Thoracic aorta (tissue), 2 donors: Measurements from ENCODE around the gene ETV3L. TPM values are rescaled to one million over a fixed set of nuclear protein-coding genes. Genes with fewer than 3 reads are reported as not detected.

Experiments used
- ATAC-seq: fragments of 150-250 bp; one replicate; pipeline ENCODE4 v1.8.0; 2017; ENCODE audit warnings: low read depth; ENCODE audit not compliant: insufficient number of reproducible peaks, low FRiP score
- DNase-seq: peaks from one replicate; pipeline ENCODE4 v3.0.0-alpha.2; 2020; ENCODE audit warnings: low spot score
- H3K27ac ChIP-seq, 2 donors: fragments of 200-600 bp; sonication (generic); 1 replicate in 1 of 2; 2 replicates in 1 of 2; pipeline ENCODE4 v1.5.1; 2016; ENCODE audit warnings: mild to moderate bottlenecking in 2 of 2, moderate library complexity in 2 of 2
- H3K27me3 ChIP-seq: fragments of 200-600 bp; sonication (generic); replicated peaks from 2 replicates; pipeline ENCODE4 v1.6.0; 2016; ENCODE audit warnings: mild to moderate bottlenecking; ENCODE audit not compliant: insufficient read depth
- H3K36me3 ChIP-seq: fragments of 200-600 bp; sonication (generic); one replicate; pipeline ENCODE4 v1.5.1; 2016
- H3K4me1 ChIP-seq, 2 donors: fragments of 200-600 bp; sonication (generic); 1 replicate in 1 of 2; 2 replicates in 1 of 2; pipeline versions ENCODE4 v1.5.1 to v1.6.0; 2016; ENCODE audit warnings: low read depth in 2 of 2, mild to moderate bottlenecking in 1 of 2; ENCODE audit not compliant: control insufficient read depth in 1 of 2
- H3K4me3 ChIP-seq: fragments of 200-600 bp; sonication (generic); 2 replicates; pipeline ENCODE4 v1.5.1; 2016; ENCODE audit warnings: mild to moderate bottlenecking
- H3K9me3 ChIP-seq: fragments of 200-600 bp; sonication (generic); 2 replicates; pipeline ENCODE4 v1.5.1; 2016
- total RNA-seq, 2 donors: library from RNA; depleted of rRNA; stranded (reverse); fragments of >200 nt; gene quantifications; one replicate each; pipeline versions ENCODE4 v1.1.0 to v1.2.3, GENCODE V29; 2016
- TF ChIP-seq, protein P1 (sequence below): fragments of 200-600 bp; sonication (generic); IDR thresholded peaks from one replicate; pipeline ENCODE4 v1.5.1; 2019; ENCODE audit warnings: antibody characterized with exemption

ETV3L gene
- total RNA-seq, 2 donors from 2014 or later, result not detected

GRCh38 chr1:157110686-157111085 lies 11.1 kb upstream of the ETV3L start:
- Histone ChIP-seq H3K36me3 (no peaks in the 10 kb centered on the region), H3K27ac (no peak overlapping the region), H3K9me3 (no peaks in the 10 kb centered on the region), H3K27me3 (peaks cover 3% of the 10 kb centered on the region), H3K4me3 (no peak overlapping the region), H3K4me1 (no peaks in the 10 kb centered on the region)
- TF ChIP-seq, protein P1, sequence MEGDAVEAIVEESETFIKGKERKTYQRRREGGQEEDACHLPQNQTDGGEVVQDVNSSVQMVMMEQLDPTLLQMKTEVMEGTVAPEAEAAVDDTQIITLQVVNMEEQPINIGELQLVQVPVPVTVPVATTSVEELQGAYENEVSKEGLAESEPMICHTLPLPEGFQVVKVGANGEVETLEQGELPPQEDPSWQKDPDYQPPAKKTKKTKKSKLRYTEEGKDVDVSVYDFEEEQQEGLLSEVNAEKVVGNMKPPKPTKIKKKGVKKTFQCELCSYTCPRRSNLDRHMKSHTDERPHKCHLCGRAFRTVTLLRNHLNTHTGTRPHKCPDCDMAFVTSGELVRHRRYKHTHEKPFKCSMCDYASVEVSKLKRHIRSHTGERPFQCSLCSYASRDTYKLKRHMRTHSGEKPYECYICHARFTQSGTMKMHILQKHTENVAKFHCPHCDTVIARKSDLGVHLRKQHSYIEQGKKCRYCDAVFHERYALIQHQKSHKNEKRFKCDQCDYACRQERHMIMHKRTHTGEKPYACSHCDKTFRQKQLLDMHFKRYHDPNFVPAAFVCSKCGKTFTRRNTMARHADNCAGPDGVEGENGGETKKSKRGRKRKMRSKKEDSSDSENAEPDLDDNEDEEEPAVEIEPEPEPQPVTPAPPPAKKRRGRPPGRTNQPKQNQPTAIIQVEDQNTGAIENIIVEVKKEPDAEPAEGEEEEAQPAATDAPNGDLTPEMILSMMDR, result no peak
- DNase-seq (no peak), ATAC-seq (no peak)

DNA sequence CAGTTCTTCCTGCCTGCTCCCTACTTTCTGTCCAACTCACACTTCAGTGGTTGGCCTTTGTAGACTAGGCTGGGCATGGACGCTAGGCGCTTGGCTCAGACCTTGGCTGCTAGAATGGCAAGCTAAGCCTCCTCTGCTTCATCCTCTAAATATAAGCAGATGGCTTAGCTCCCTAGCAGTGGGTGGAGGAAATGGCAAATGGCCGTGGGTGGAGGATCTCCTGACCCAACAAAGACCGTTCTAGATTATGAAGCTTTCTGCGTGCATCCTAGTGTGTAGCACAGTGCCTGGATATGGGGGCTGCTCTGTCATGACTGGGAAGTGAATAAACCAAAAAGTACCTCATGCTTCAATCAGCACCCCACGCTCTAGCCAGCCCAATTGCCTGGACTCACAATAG lies 10.4 kb upstream of the ETV3L start:
- ATAC-seq, result no peak
- H3K27ac ChIP-seq, result no peak overlapping the region
- H3K36me3 ChIP-seq, result no peaks in the 10 kb centered on the region
- TF ChIP-seq, protein P1, result no peak
- no peak for DNase-seq
- H3K4me3 ChIP-seq, result no peak overlapping the region
- H3K9me3 ChIP-seq, result no peaks in the 10 kb centered on the region
- H3K27me3 ChIP-seq, result peaks cover 3% of the 10 kb centered on the region
- H3K4me1 ChIP-seq, result no peaks in the 10 kb centered on the region

GRCh38 chr1:157108448-157108847 lies 8.8 kb upstream of the ETV3L start:
- Histone ChIP-seq H3K4me1 (no peaks in the 10 kb centered on the region), H3K27me3 (peaks cover 3% of the 10 kb centered on the region), H3K4me3 (no peak overlapping the region), H3K36me3 (no peaks in the 10 kb centered on the region), H3K9me3 (no peaks in the 10 kb centered on the region), H3K27ac (no peak overlapping the region)
- ATAC-seq (no peak), DNase-seq (no peak)
- TF ChIP-seq, protein P1, result no peak

DNA sequence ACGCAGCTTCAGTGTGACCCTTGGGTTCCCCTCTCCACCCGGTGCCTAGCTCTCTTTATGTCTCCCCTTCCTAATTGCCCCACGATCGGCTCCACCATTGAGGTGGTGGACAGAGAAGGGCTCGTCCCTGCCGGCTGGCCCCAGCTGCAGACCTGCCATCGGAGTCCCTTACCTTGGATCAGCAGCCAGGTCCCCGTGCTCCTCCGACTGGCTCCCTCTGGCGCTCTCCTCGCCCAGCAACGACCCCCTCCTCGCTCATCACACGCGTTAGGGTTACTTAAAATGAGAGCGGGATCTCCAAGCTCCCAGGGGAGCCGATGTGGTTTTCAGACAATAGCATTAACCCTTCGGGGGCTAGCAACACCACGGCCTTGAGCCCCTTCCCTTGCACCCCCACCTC lies 8.1 kb upstream of the ETV3L start:
- H3K9me3 ChIP-seq, result no peaks in the 10 kb centered on the region
- H3K27me3 ChIP-seq, result peaks cover 3% of the 10 kb centered on the region
- ATAC-seq, result no peak
- H3K27ac ChIP-seq, result no peak overlapping the region
- TF ChIP-seq, protein P1, result no peak
- no peak for DNase-seq
- H3K4me3 ChIP-seq, result no peak overlapping the region
- H3K4me1 ChIP-seq, result no peaks in the 10 kb centered on the region
- no peaks in the 10 kb centered on the region for H3K36me3 ChIP-seq

GRCh38 chr1:157106813-157107189 lies 7.2 kb upstream of the ETV3L start:
- no peaks in the 10 kb centered on the region for H3K9me3 ChIP-seq
- H3K27ac ChIP-seq, result no peak overlapping the region
- ATAC-seq (no peak), DNase-seq (no peak)
- no peaks in the 10 kb centered on the region for H3K36me3 ChIP-seq
- H3K4me1 ChIP-seq, result no peaks in the 10 kb centered on the region
- TF ChIP-seq, protein P1, result no peak
- H3K27me3 ChIP-seq, result peaks cover 3% of the 10 kb centered on the region
- no peak overlapping the region for H3K4me3 ChIP-seq
